HG02884 (cell line): ENCODE measurements around the gene BTBD6.

Experiments used
- ATAC-seq: cut with Tn5 transposase; IDR thresholded peaks from one replicate; pipeline ENCODE4 v1.9.1; 2021; ENCODE audit warnings: mild to moderate bottlenecking, moderate library complexity; ENCODE audit not compliant: unreplicated experiment

The BTBD6 gene

DNA sequence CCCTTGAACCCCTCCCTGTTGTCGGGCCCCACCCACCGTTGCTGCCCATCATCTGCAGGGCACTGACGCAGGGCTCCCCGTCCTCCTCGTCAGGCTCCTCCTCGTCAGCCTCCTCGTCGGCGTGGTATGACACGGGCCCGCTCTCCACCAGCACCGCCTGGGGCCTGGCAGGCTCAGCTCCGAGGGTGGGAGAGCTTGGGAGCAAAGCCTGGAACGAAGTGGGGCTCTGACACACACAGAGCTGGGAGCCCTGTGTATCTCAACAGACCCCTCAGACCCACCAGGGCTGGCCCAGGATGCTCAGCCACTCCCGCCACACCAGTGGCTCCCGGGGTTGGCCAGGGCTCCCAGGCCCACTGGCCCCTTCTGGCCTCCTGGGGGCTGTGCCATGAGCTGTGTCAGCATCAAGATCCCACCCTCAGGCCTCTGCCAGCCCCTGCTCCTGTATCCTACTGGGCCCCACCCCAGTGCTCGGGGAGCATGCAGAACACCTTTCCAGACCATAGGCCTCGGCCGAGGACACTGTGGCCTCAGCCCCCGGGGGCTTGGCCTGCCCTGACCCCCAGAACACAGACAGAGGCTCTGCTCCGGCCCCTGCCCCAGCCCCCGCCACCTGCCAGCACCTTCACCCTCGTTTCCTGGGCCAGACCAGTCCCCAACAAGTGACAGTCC, 37.1 kb upstream of the BTBD6 start:
- no peak for ATAC-seq

DNA sequence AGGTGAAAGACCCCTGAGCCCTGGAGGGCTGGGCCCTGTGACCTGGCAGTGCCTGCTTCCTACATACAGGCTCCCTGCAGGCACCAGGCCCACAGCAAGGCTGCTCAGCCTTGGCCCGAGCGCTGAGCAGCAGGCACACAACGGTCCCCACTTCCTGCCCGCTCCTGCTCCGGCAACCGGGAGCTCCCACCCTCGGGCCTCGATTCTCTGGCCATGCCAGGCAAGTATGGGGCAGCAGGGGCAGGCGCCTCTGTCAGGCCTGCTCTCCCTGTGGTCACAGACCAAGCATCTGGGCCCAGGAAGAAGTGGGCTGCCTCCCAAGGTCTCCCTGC, 36.6 kb upstream of the BTBD6 start:
- no peak for ATAC-seq

DNA sequence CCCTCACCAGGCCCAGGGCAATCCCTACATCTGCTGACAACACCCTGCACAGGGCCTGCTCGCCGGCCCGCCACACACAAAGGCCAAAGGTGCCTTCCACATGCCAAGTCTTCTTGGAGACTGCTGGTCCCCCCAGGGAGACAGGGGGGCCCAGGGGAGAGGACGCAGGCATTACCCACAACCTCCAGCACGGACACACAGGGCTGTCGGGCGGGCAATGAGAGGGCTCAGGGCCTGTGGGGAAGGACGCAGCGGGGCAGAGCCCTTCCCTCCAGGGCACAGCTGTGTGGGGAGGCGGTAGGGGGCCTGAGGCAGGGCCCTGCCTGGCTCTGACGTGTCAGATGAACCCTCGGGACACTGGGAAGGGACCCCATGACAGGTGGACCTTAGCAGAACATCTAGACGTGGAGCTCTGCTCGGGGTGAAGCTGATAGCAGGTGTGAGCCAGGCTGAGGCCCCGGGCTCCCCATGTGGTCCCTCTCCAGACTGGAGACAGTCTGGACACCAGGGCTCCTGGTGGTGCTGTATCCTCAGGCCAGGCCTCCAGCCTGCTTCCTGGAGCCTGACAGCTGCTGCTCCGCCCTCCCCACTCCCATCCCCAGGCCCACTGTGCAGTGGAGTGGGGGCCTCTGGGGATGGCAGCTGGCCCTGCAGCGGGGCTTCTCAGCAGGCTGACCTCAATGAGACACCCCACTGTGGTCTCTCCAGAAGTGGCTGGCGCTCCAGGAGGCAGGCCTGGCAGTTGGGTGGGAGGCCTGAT, 35.6 kb upstream of the BTBD6 start:
- no peak for ATAC-seq

DNA sequence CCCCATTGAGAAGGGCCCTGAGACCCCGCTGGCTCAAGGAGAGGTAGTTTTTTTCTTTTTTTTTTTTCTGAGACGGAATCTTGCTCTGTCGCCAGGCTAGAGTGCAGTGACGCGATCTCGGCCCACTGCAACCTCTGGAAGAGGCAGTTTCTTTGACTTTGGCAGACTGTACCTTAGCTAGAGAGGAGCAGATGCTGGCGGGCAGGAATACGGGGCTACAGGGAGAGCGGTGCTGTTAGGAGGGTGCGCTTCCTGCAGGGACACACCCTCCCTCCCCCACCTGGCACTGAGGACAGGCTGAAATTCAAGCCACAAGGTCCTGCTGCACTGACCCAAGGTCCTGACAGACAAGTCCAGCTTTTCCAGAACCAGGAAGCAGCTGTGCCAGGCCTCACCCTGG, 35.0 kb upstream of the BTBD6 start:
- ATAC-seq, result no peak

DNA sequence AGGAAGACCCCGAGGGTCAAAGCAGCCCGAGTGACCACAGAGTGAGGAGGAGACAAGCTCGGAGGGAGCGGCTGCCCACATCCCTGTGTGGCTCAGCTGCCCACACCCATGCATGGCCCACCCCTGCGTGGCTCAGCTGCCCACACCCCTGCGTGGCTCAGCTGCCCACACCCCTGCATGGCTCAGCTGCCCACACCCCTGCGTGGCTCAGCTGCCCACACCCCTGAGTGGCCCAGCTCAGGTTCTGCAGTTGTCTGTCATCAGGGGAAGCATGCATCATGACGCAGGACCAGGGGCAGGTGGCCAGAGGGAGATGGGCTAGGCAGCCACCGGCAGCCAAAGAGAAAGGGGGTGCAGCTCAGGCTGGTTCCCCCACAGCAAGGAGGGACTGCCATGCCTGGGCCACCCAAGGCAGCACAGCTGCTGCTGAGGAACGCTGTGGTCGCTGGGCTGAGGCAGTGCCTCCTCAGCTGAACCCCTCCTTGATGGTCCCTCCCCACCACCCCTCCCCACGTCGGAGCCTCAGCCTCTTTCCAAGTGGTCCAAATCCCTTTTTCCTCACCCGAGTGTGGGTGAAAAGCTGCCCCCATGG, 33.9 kb upstream of the BTBD6 start:
- no peak for ATAC-seq

DNA sequence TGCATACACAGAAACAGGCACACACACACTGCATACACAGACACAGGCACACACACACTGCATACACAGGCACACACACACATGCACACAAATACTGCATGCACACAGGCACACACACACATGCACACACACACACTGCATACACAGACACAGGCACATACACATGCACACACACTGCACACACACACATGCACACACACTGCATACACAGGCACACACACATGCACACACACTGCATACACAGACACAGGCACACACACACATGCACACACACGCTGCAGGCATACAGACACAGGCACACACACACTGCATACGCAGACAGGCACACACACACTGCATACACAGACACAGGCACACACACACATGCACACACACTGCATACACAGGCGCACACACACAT, 32.7 kb upstream of the BTBD6 start:
- no peak for ATAC-seq

DNA sequence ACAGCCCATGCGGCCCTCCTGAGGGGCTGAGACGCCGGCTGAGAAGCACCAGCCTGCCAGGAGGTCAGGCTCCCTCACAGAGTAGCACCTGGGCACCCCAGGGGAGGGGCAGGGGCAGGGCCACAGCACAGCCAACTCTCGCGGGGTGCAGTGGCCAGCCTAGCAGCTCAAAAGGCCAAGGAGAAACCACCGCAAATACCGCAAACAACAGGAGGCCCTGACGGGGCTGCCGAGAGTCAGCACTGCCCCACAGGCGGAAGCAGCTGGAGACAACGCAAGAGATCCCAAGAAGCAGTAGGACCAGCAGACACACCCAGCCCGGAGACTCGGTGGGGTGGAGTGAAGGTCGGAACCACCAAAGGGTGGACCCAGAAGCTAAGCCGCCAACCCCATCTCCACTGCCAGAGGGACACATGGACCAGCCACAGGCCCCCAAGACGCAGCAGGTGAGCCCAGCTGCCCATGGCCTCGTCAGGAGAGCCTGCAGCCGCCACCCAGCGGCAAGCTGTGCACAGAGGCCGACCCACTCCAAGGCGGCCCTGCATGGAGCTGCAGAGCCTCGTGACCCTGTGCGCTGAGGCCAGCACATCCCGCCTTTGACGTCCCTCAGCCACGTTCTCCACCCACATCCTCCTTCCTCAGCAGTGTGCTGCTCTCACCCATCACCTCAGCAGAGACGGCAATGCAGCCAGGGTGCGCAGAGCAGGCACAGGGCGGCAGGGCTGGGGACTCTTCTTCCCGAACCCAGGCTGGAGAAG, 31.7 kb upstream of the BTBD6 start:
- no peak for ATAC-seq

DNA sequence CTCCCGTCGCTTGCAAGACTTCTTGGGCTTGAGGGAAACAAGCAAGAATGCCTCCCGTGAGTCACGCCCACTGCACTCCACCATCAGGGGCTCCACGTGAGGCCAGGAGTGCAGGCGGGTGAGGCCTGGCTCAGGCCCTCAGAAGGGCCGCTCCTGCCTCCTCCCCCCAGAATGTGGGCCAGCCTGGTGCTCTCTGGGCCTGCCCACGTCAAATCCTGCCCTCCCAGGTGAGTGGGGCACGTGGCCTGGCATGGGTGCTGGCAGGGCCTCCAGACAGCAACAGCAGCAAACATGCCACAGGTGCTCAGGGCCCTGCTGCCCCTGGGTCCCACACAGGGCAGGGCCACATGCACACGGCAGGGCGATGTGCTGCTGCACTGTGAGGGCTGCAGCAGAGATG, 30.6 kb upstream of the BTBD6 start:
- ATAC-seq, result no peak

DNA sequence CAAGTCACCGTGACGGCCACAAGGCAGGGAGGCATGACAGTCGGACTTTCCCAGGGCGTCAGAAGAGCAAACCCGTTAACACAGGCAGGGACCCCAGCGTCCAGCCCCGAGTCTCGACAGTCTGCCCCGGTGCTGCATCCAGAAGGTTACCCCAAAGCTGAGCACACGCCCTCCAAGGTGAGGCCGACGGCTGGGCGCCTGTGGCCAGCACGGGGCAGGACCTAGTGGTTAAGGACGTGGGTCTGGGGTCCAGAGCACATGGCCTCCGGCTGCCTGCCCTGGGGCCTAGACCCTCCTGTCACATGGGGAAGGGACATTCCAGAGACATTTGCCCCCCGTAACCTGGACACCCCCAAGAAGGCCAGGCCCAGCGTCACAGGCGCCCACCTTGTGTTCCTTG, 29.7 kb upstream of the BTBD6 start:
- no peak for ATAC-seq

DNA sequence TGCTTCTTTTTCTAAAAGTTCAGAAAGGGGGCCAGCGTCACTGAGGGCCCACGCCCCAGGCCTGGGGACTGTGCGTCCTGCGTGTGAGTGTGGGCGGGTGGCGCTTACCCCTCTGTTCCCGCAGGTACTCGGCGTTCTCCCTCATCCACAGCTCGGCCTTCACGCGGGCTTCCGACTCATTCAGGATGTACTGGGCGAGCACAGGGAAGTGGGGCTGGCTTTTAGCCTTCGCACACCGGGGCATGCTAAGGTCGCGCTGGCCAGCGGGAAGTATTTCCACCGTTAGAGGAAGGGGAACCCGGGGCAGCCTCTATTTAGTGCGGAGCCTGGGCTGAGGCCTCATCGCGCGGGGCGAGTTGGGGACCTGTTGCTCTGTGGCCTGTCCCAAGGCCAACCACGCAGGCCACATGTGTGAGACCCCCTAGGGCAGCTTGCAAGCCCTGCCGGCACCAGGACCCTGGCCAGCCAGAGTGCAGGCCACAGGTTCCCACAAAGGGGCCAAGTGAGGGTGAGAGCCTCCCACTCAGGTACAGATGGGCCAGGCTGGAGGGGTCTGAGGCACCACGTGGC, 29.2 kb upstream of the BTBD6 start:
- ATAC-seq, result no peak

DNA sequence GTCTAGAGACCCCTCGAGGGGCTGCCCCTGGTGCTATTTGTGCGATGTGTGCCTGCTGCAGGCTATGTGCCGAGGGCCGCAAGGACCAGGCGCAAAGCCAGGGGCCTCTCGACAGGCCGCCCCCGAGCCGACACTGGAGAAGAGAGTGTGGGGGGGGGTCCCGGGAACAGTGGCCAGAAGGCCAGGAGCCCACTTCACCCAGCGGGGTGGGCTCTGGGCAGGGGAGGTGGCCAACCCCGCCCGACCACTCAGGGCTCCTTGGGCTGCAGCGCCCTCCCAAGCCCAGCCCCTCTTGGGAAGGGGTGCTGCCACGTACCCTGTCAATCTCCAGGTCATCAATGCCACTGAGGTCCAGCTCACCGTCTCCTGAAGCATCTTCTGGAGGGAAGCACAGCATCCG, 28.6 kb upstream of the BTBD6 start:
- no peak for ATAC-seq

DNA sequence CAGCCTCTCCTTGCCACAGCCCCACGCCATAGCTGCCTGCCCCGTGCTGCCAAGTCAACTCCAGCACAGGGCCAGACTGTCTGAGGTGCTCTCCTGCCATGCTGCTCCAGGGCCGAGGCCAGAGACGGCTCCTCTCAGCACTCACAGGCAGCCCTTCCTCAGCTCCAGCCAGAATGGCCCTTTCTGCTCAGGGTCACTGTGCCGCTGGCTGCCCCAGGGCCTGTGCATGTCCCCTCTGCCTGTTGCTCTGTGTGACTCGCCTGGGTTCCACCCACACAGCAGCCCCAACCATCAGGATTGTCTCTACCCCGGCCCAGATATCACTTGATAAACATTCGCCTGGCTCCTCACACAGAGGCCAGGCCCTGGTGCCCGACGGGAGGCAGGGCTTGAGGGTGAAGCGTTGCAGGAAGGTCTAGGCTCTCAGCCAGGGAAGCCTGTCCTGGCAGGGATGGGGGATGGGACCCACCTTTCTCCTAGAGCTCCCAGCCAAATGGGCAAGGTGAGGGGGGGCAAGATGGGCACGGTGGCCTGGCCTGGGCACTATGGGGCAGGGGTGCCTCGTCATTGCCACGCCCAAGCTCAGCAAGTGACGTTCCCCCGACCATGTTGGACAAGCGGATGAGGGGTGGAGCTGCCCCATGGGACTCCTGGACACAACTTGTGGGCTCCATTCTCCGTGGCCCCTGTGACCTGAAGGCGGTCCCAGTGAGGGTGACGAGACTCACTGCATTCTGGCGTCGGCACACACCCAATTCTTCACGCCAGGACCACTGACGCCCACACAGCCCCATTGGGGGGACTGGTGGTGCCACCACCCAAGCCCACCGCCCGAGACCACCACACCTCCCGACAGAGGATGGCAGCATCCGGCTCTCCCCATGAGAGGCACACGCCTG, 27.4 kb upstream of the BTBD6 start:
- no peak for ATAC-seq

DNA sequence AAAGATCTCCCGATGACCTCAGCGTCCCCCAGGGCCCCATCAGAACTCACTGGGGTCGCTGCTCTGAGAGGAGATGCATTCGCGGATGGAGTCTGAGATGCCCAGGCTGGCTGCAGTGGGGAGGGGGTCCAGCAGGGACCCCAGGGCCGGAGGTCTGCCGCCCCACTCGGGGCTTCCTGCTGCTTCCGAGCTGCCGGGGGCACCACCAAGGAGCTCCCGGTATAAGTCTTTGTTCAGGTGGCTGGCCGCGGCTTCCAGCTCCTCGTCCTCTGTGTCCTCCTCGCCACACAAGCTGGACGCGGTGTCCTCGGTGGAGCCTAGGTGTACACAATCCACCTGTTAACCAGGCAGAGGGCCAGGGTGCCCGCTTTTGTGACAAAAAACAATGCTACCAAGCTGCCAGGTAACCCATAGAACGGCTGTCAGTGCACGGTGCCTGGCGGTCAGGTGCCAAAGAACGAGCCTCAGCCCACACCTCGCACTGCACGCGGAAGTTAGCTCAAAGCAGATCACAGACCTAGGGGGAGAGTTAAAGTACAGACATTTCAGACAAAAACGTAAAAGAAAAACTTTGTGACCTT, 26.6 kb upstream of the BTBD6 start:
- no peak for ATAC-seq

DNA sequence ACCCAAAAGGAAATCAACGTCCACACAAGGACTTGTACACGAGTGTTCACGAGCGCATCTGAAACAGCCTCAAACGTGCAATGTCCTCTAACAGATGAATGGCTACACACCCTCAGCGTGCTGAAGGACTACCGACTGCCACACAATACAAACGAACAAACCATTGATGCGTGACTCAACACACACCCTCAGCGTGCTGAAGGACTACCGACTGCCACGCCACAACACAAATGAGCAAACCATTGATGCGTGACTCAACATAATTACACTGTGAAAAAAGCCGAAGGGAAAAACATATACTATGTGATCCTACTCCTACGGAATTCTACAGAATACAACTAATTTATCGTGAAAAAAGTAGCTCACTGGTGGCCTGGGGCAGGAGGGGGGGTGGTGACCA, 25.1 kb upstream of the BTBD6 start:
- ATAC-seq, result no peak

DNA sequence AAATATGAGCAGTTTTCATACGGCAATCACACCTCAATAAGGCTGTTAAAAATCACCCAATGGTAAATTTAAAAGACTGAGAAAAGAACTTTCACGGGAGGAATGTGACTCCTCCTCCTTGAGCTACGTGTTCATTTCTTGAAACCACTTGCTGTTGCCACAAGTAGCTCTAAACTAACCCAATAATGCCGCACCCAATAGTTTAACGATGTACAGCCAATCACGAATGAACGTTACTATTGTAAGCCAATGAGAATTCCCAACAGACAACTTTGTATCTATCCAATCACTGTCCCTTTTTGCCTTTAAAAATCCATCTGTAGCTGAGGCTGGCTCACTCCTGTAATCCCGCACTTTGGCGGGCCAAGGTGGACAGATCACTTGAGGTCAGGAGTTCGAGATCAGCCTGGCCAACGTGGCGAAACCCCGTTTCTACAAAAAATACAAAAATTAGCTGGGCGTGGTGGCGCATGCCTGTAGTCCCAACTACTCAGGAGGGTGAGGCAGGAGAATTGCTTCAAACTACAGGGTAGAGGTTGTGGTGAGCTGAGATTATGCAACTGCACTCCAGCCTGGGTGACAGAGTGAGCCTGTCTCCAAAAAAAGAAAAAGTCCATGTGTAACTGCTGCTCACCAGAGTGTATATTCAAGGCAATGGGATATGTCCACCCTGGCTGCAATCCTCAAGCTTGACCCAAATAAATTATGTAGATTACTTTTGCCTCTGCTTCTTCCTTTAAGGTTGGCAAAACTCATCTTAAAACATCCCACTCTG, 24.4 kb upstream of the BTBD6 start:
- no peak for ATAC-seq

DNA sequence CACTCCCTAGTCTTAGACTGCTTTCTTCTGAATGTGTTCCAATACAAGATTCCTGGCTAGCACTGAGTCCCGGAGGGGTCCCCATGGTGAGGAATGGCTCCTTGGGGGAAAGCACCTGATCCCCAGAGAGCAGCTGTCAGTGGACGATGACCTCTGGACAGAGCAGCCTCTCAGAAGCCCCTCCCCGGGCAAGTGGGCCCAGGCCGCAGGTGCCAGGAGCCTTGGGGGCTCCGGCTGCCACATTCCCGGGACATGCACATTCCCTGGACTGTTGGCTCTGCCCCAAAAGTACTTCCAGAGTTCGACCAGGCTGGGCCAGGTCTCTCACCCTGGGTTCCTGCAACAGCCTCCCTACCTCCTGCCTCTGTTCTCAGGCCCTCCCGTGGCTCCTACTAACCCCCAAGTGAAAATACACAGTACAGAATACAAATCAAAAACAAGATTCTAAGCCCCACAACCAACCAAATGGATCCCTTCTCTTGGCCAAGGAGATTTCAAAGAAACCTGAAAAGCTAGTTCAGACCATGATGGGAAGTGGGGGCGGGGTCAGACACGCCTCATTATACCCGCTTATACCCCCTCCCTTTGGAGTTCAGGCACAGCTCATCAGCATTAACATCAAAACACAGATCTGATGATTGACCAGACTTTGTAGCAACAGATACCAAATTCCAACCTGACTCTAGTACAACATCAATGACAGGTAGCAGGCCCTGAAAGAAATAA, 23.3 kb upstream of the BTBD6 start:
- no peak for ATAC-seq

DNA sequence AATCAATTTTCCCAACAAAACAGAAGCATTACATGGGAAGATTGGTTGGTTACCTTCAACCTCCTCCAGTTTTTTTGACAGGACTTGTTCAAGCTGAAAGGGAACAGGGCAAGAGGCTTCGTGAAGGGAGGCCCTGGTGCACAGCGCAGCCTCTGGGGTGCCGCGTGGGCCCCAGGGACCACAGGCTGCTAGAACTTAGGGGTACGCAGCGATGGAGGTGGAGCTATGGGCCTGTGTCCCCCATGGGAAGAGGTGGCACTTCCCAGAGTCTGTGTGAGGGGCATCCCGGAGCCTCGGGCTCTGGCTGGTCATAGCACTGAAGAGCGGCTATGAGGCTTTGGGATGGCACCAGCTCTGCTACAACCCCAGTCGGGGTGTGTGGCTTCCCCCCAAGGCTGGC, 22.1 kb upstream of the BTBD6 start:
- ATAC-seq, result no peak

DNA sequence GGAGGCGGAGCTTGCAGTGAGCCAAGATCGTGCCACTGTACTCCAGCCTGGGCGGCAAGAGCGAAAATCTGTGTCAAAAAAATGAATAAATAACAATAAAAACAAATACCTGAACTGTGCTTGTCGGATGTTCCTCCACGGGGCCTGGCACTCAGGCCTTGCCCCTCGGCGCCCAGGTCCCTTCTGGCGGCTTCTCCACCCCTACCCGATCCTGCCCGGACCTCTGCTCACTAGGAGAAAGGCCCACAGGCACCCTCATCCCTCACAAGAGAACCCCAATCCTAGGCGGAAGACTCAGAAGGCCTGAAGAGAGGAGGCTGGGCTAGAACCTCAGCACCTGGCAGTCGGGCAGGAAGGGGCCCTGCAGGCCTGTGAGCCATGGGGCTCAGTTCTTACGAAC, 21.0 kb upstream of the BTBD6 start:
- no peak for ATAC-seq

DNA sequence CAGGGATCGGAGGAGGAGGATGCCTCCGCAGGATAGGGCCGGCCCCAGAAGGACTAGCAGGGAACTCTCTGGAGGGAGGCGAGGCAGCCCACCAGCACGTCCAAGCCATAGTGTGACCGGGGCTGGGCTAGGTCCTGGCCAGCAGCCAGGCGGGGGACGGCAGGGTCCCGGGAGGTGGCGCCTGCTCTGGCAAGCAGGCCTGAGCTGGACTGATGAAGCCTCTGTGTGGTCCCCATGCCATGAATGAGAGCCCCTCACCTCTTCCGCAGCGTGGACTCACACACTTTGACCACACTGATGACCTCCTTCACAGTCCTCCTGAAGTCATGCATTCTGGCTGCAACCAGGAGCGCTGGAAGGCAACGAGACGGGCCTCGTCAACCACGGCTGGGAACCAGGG, 19.8 kb upstream of the BTBD6 start:
- ATAC-seq, result no peak
